ENCODE data around the gene N4BP2. TPM values are rescaled to one million over a fixed set of nuclear protein-coding genes. Genes with fewer than 3 reads are reported as not detected.

N4BP2 gene
- total and polyA plus RNA-seq, 2 of the 8 experiments (the other 6 are each of a cell fraction or from before 2014, with no cell fraction given): 4.4 to 44.7 TPM

DNA sequence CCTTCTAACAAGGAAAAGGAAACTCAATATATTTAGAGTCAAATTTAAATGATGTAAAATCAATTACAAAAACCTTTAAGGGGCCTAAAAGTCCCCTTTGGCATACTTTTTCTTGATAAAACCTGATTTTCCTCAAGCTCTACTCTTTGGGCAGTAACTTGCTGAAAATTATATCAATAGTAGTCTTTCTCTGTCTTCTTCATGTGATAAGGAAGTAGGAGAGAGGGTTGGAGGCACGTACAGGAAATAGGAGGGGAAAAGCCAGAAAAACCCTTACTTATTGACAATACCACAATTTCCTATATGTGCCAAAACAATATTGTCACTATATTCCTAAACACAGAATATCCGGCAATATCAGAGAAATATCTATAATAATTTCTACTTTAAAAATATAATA, 149.8 kb downstream of the N4BP2 start:
- FAIRE-seq: no peak
- H3K27me3 ChIP-seq (replicated peaks in 1 of 4; ENCODE audit: control insufficient read depth in 3 of 4, extremely low read depth in 1 of 4, insufficient read depth in 3 of 4, low read length in 3 of 4): no peaks in the 10 kb centered on the region
- H3K14ac ChIP-seq (ENCODE audit: insufficient read length): no peak overlapping the region
- no peak overlapping the region for H3K4ac ChIP-seq (replicated peaks; ENCODE audit: insufficient read length, low read depth, low read length)
- no peaks in the 10 kb centered on the region for H3K36me3 ChIP-seq (ENCODE audit: control insufficient read depth in 2 of 4, insufficient read depth in 4 of 4, low read length in 3 of 4)
- no peak overlapping the region for H2BK5ac ChIP-seq (ENCODE audit: low read depth, low read length)
- H3K23ac ChIP-seq (ENCODE audit: insufficient read length): no peak overlapping the region
- no peaks in the 10 kb centered on the region for H3K79me1 ChIP-seq (ENCODE audit: low read depth, low read length)
- TF ChIP-seq FOSL1 (IDR thresholded peaks at IDR 0.05; ENCODE audit: insufficient read depth, low read depth, low read length) (no peak), TBP (IDR thresholded peaks at IDR 0.05; ENCODE audit: low read depth, low read length) (no peak), YY1 (IDR thresholded peaks at IDR 0.05; ENCODE audit: low read depth, low read length) (no peak), CHD1 (IDR thresholded peaks at IDR 0.05; ENCODE audit: low read depth, low read length) (no peak), TEAD4 (IDR thresholded peaks at IDR 0.05; ENCODE audit: low read depth, low read length) (no peak), ASH2L (IDR thresholded peaks at IDR 0.05; ENCODE audit: low read length) (no peak), SUZ12 (IDR thresholded peaks at IDR 0.05; ENCODE audit: low read length) (no peak), EZH2 (IDR thresholded peaks at IDR 0.05; ENCODE audit: low read depth, low read length, severe bottlenecking) (no peak), KDM5A (IDR thresholded peaks at IDR 0.05; ENCODE audit: low read length) (no peak), EGR1 (IDR thresholded peaks at IDR 0.05; ENCODE audit: borderline replicate concordance, low read depth, low read length) (no peak), CTBP2 (IDR thresholded peaks at IDR 0.05; ENCODE audit: borderline replicate concordance, insufficient read depth, insufficient read length, low read length) (no peak), CBX5 (IDR thresholded peaks at IDR 0.05; ENCODE audit: low read depth, low read length) (no peak)
- TF ChIP-seq, protein P1, sequence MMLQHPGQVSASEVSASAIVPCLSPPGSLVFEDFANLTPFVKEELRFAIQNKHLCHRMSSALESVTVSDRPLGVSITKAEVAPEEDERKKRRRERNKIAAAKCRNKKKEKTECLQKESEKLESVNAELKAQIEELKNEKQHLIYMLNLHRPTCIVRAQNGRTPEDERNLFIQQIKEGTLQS (IDR thresholded peaks at IDR 0.05; ENCODE audit: insufficient read depth, low read depth, low read length): no peak
- H3K27ac ChIP-seq (ENCODE audit: low read depth, low read length): no peak overlapping the region
- H3K56ac ChIP-seq (replicated peaks; ENCODE audit: insufficient read length, low read depth, low read length): no peak overlapping the region
- DNase-seq (ENCODE audit: low read depth in 1 of 2, low spot score in 2 of 2): no peak
- POLR2A ChIA-PET (ENCODE audit: partially characterized antibody): interaction anchor here (0.6 kb wide), 1 partner anchor 696 kb away, joined by 3 read pairs; no protein-coding TSS in a partner anchor
- 86% methylated on average over 2 of the region's 2 CpGs; no CpG with 5 or more reads in 1 of the 2 experiments for WGBS, 2 experiments (ENCODE audit: extremely low coverage in 1 of 2, insufficient coverage in 1 of 2, insufficient read length in 1 of 2, insufficient replicate concordance in 2 of 2, low coverage in 1 of 2, low lambda C conversion rate in 2 of 2, missing lambda C conversion rate in 1 of 2)
- no peak overlapping the region for H3K18ac ChIP-seq (ENCODE audit: extremely low read depth, low read length)
- H3K23me2 ChIP-seq (ENCODE audit: low read depth, low read length): no peaks in the 10 kb centered on the region; the same call in 1 of the 2 replicates
- H3K4me2 ChIP-seq (ENCODE audit: insufficient read depth in 1 of 2, low read depth in 2 of 2, low read length in 2 of 2): no peak overlapping the region
- no peak overlapping the region for H2BK120ac ChIP-seq (replicated peaks; ENCODE audit: low read depth, low read length)
- H3K4me1 ChIP-seq (replicated peaks in 1 of 4; ENCODE audit: control insufficient read depth in 3 of 4, insufficient read depth in 4 of 4, low read length in 3 of 4): peaks cover 0 to 3% (median 0%) of the 10 kb centered on the region in 4 experiments; a peak in 2 of 7 replicates
- H2AFZ ChIP-seq (ENCODE audit: low read length): no peak overlapping the region
- no peaks in the 10 kb centered on the region for H4K20me1 ChIP-seq (replicated peaks in 1 of 2; ENCODE audit: control insufficient read depth in 1 of 2, insufficient read depth in 2 of 2, low read length in 2 of 2)
- no peak overlapping the region for H3K4me3 ChIP-seq (ENCODE audit: extremely low read depth in 1 of 4, insufficient read depth in 2 of 4, low read depth in 3 of 4, low read length in 4 of 4)
- H2BK20ac ChIP-seq (ENCODE audit: low read length): no peak overlapping the region
- H3K9ac ChIP-seq (replicated peaks in 1 of 4; ENCODE audit: extremely low read depth in 1 of 4, low read depth in 3 of 4, low read length in 3 of 4): no peak overlapping the region
- no peak overlapping the region for H4K5ac ChIP-seq (ENCODE audit: insufficient read length, low read depth, low read length)
- no peak overlapping the region for H2BK15ac ChIP-seq (ENCODE audit: low read length)
- no peak overlapping the region for H4K91ac ChIP-seq (replicated peaks; ENCODE audit: insufficient read length, low read length)
- no peak overlapping the region for H2BK12ac ChIP-seq (ENCODE audit: low read depth, low read length)
- H3K9me3 ChIP-seq (ENCODE audit: insufficient read depth in 2 of 2, low read depth in 1 of 2, low read length in 1 of 2): no peaks in the 10 kb centered on the region
- H4K8ac ChIP-seq (ENCODE audit: extremely low read depth, insufficient read depth, low read length): no peak overlapping the region
- peaks cover 0 to 12% of the 10 kb centered on the region in 2 experiments; a peak in 1 of 4 replicates for H3K79me2 ChIP-seq (ENCODE audit: control insufficient read depth in 1 of 2, insufficient read depth in 2 of 2, low read length in 2 of 2)
- H2AK5ac ChIP-seq (ENCODE audit: low read depth, low read length): no peak overlapping the region
- CTCF ChIA-PET (ENCODE audit: partially characterized antibody): no interaction called here
